GM18499 (cell line): ENCODE measurements around the gene RHBDF2.

ENCODE experiments used
- ATAC-seq: cut with Tn5 transposase; IDR thresholded peaks from one replicate; pipeline ENCODE4 v1.9.1; 2021; ENCODE audit warnings: moderate number of reproducible peaks; ENCODE audit not compliant: insufficient read depth, unreplicated experiment

The RHBDF2 gene

GRCh38 chr17:76422860-76423259 is 78.4 kb downstream of the RHBDF2 start:
- ATAC-seq: no peak

DNA sequence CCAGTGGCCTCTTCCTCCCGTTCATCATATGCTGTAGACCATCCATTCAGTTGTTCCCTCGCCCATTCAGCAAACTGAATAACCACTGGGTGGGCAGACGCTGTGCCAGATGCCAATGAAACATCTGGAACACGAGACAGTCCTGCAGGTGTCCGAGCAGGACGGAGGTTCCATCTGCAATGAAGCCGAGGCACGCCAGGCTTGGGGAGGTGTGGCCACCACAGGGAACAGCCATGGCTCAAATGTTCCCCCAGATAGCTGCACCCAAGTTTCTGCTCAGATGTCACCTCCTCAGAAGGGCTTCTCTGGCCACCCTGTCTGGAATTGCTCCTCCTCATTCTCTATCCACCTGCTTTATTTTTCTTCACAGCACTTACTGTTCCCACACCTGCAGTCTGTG is 78.8 kb downstream of the RHBDF2 start:
- no peak for ATAC-seq

- no peak for ATAC-seq
Observed at GRCh38 chr17:76421044-76421407, 80.2 kb downstream of the RHBDF2 start.
